ENCODE measurements around the gene SNED1. TPM values are rescaled to one million over a fixed set of nuclear protein-coding genes. Genes with fewer than 3 reads are reported as not detected.

SNED1 gene
- total RNA-seq, 1 donor from 2014 or later, result 25.2 TPM

DNA sequence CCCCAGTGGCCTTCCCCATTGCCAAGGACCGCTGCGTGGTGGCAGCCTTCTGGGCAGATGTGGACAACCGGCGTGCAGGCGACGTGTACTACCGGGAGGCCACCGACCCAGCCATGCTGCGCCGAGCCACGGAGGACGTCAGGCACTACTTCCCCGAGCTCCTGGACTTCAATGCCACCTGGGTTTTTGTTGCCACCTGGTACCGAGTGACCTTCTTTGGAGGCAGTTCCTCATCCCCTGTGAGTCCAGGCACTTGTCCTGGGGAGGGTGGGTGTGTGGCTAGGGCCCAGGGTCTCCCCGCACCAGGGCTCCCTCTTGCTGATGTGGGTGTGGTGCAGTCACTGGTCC lies 31.9 kb downstream of the SNED1 start:
- no peak for DNase-seq

DNA sequence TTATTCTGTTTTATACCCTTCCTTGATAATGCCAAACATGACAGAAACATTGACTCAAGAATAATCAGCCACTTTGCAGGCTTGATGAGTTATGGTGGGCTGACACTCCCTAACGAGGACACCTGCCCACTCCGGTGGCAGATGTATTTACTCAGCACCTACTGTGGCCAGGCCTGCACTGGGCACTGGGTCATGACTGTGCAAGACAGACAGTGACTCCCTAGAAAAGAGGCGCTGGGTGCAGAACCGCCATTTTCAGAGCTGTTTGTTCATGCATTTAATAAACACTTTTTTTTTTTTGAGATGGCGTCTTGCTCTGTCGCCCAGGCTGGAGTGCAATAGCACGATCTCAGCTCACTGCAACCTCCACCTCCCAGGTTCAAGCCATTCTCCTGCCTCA lies 32.5 kb downstream of the SNED1 start:
- DNase-seq, result no peak

DNA sequence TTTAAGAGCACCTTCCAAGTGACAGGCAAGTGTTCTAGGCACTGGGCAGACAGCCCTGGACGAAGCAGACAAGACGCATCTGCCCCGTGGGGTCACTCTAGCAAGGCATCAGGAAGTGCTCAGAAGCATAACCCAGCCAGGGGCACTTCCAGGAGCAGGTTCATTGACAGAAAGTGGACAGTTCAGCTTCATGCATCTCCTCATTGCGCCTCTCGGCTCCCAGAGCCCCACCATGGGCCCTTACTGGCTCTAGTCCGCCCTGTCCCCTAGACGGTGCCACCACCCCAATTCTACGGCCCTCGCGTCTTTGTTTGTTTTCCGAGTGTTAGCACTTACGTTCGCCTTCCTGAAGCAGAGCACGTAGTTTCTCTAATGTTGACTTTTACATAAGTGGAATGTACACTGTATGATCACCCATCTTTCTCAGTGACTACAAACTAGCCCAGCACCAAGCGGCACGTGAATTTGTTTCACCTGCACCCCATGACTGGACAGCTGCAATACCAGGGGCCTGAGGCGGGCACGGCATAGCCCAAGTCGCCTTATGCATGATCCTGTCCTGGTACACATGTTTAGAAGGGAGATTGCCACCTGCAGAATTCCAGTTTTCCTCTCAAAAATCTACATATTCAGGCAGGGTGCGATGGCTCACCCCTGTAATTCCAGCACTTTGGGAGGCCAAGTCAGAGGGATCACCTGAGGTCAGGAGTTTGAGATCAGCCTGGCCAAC lies 33.2 kb downstream of the SNED1 start:
- DNase-seq, result no peak

DNA sequence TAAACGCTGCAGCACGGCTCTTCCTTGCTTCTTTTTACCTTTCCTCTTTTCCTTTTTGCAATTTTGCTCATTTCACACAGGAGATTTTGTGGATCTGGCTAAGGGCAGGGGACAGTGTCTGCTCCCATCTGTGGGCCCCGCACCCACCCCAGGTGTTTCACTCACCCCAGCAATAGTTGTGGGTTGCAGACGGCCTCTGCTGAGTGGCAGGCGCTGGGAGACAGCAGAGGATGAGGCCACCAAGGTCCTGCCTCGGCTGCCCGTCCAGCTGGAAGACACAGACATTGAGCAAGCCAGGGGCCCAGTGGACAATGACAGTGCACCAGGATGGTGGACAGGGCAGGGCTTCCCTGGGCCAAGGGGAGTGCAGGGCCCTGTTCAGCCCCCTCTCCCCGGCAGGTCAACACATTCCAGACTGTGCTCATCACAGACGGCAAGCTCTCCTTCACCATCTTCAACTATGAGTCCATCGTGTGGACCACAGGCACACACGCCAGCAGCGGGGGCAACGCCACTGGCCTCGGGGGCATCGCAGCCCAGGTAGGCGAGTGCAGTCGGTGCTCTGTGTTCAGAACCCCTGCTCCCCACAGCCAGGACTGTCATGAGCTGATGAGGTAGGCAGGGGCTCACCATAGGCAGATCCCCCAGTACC lies 35.0 kb downstream of the SNED1 start:
- no peak for DNase-seq

DNA sequence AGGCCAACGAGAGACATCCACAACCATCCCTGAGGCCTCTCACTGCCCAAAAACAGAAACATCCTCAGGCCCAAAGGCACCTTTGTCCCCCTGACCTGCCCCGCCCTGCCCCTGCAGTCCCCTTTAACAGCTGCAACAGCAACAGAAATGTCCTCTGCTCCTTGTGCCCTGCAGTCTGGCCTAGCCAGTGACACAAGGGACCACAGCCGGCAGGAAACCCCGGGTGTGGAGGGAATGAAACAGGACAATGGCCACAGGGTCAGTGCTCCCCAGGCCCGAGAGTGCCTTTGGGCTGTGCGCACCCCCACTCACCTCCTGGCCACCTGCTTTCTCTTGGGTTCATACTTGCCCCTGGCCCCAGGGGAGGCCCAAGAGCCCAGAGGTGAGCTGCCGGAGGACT lies 35.6 kb downstream of the SNED1 start:
- DNase-seq, result no peak

DNA sequence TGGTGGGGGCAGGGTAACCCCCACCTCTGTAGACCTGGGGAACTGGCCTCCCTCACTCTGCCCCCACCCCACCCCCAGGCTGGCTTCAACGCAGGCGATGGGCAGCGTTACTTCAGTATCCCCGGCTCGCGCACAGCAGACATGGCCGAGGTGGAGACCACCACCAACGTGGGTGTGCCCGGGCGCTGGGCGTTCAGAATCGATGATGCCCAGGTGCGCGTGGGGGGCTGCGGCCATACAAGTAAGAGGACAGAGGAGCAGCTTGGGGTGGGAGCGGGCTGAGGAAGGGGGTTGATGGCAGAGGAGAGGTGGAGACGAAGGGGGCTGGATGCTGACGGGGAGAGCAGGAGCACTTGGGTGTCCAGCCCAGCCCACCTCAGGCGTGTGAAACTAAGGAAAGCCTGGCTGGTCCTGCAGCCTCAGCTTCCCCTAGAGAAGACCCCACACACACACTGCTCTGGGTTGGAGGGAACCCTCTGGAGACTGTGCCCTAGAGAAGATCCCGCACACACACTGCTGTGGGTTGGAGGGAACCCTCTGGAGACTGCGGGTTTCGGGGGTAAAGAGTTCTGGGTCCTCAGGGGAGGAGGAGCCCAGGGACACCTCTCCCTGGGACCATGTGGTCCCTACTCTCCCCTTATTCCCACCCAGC lies 36.2 kb downstream of the SNED1 start:
- DNase-seq, result no peak

DNA sequence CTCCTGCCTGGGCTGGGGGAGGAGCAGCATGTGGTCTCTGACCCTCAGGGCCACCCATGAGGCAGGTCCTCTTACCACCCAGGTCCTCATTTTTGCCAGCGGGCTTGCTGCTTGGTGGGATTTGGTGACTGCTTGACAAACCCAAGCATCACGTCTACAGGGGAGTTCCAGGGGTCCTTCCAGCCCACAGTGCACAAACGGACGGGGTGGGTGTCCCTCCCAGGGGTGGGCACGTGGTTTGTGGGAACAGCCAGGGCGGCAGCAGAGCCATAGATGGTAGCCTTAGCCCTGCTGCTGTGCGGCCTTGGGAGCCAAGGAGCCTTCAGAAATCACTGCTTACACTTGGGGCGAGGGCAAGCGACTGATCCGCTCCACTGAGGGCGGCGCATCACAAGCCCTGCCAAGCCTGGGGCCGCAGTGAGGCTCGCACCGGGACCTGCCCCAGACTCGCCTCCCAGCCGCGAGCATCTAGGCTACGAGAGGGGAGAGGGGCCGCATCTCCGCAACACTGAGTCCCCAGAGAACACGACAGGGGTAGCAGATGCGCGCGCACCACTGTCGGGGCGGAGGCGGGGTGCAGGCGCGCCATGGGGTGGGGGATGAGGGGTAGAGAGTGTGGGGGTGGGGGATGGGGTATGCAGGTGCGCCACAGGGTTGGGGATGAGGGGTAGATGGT lies 36.9 kb downstream of the SNED1 start:
- no peak for DNase-seq

DNA sequence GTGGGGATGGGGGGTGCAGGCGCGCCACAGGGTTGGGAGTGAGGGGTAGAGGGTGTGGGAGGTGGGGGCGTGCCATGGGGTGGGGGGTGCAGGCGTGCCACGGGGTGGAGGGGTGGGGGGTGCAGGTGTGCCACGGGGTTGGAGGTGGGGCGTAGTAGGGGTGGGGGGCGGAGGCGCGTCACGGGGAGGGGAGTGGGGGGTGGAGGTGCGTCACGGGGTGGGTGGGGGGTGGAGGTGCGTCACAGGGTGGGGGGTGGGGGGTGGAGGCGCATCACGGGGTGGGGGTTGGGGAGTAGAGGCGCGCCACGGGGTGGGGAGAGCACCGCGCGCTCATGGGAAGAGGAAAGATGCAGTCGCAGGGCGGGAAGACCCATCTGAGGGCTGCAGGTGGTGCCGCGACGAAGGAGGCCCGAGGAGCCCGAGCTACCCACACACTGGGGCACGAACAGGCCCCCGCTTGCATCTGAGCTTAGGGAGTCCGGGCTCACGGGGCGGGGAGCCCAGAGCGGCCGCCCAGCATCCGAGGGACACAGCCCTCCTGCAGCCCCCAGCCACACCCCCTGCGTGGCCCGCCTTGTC lies 37.5 kb downstream of the SNED1 start:
- peak; percentile 7 for DNase-seq

DNA sequence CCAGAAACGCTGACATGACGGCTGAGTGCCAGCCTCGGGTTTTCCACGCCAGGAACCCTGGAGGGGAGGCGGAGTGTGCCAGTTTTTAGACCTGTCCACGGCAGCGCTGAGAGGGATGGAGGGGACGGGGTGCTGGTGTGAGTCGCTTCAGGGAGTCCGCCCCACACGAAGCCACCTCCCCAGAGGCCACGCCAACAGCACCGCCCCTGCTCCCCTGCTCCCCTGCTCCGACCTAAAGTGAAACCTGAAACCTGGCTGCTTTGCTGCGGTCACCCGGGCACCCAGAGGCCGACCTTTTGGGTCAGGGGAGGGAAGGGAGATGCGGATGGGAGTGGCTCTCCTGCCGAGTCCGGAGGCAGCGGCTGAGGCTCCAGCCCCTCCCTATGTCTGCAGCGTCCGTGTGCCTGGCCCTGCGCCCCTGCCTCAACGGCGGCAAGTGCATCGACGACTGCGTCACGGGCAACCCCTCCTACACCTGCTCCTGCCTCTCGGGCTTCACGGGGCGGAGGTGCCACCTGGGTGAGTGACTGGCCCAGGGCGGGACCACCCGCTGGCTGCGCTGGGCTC lies 38.1 kb downstream of the SNED1 start:
- peak; percentile 7 for DNase-seq

DNA sequence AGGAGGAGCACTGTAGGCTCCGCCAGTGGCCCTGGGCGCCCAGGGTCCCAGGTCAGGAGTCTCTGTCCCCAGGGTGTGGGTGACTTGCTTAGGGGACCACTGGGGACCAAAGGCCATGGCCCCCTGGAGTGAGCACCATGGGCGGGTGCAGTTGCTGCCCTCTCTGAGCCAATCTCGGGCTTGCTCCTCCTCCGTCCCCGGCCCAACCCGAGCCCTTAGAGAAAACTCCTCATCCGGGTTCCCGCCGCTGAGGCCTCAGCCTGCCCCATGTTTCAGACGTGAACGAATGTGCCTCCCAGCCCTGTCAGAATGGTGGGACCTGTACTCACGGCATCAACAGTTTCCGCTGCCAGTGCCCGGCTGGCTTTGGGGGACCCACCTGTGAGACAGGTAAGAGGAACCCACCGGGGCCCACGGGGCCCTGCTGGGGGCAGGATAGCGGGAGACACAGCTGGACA lies 38.6 kb downstream of the SNED1 start:
- DNase-seq, result no peak

DNA sequence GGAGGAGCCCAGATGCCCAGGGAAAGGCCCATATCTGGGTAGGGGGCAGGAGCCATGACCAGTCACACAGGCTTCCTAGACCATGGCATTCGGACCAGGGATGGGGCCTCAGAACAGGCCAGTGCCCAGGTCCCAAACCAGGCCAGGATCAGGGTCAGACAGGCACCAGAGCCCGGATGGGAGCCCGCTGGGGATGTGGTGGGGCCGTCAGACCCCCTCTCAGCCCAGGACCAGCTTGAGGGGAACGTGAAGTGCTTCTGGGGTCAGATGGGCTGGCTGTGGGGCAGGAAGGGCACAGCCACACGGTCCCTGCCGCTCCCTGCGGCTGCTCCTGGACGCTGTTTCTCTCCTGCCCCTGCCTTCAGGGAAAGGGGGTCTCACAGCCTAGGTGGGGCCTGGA lies 39.1 kb downstream of the SNED1 start:
- no peak for DNase-seq

DNA sequence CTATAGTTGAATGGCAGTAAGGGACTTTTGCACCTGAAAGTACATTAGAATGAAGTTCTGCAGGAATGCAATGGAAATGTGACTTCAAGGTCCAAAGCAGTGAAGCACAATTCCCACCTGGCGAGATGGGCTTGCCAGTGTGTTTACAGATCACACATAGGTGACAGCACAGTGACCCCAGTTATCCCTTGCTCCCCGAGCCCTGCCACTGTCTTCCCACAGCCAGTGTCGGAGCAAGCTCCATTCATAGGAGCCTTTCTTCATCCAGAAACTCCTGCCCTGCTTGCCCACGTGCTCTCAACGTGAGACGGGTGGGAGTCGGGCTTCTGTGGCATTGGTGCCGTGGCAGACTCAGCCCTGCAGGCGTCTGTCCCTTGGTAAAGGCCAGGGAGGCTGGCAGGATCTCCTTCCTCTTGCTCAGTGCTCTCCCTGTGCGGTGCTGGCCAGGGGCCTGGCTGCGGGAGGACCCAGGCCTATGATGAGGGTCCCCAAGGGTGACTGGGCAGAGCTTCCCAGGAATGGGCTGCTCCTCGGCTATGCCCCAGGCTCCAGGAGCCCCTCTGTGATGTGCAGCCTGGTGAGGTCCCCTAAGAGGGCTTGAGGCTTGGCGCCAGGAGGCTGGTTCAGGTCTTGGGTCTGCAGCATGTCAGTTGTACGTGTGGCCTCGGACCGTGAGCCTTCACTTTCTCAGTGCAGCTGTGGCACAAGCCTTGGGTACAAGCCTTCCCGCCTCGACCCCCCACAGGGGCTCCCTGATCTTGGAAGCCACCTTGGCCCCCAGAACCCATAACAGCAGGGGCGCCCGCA lies 40.2 kb downstream of the SNED1 start:
- no peak for DNase-seq

DNA sequence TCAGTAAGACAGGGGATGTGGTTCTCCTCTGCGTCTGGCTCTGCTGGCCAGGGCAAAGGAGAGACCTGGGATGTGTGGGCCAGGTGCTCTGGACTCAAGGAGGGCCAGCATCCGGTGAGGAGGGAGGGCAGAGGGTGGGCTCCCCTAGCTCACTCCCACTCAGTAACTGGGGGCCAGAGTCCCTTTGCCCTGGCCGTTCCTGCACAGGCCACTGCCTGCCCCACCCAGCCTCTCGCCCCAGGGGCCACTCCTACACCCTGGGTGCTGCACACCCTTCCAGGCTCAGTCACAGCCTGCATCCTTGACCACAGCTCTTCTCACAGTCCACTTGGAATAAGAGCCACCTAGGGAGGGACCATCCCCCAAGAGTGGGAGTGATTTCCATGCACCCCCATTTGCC lies 41.0 kb downstream of the SNED1 start:
- DNase-seq, result no peak

DNA sequence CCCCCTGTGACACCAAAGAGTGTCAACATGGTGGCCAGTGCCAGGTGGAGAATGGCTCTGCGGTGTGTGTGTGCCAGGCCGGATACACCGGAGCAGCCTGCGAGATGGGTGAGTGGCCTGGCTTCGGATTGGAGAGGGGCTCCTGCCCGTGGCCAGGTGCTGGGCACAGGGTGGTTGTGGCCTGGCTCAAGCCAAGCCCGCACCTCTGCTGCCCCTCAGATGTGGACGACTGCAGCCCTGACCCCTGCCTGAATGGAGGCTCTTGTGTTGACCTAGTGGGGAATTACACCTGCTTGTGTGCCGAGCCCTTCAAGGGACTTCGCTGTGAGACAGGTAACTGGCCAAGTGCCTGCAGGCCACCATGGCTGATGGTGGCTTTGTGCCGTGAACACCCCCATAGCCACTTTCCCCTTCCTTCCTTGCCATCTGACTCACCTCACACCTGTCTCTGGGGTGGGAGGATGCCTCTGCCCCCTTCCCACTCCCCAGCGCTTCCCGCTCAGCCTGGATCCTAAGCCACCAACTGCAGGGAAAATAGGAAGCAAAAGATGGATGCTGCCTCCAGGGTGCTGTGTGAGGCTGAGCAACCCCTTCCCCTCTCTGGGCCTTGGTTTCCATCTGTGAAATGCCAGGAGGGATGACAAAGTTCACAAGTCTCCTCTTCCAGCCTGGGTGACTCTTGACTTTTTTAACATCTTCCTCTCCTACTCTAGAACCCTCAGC lies 41.8 kb downstream of the SNED1 start:
- DNase-seq, result no peak

DNA sequence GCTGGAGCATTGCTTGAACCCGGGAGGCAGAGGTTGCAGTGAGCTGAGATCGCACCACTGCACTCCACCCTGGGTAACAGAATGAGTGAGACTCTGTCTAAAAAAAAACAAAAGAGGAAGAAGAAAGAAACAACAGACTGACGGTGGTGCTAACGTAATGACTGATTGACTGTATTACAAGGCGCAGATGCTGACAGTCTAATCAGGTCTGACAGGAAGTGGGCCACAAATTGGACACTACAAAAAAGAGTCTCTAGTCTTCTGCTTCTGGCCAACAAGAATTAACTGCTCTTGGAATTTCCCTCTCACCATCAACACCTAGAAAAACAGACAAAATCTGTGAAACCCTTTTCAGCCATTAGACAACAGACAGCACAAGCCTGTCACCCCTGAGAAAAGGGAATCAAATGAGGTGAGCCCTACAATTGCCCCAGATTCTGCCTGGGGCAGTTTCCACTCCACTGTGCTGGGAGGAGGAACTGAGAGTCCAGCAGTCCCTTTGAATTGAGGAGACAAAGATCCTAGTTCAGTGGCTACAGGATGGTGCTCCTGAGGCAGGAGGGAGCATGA lies 43.3 kb downstream of the SNED1 start:
- DNase-seq, result no peak

DNA sequence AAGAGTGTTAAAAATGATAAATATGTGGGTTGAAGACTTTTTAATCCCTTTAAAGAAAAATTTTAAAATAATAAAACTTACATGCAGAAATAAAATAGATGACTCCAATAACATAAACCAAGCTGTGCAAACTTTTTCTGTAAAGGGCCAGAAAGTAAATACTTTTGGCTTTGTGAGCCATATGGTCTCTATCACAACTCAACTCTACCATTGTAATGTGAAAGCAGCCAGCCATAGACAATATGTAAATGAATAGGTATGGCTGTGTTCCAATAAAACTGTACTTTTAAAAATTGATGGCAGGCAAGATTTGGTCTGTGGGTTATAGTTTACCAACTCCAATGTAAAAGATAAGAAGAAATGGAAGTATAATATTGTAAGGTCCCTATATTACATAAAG lies 45.2 kb downstream of the SNED1 start:
- DNase-seq, result no peak

DNA sequence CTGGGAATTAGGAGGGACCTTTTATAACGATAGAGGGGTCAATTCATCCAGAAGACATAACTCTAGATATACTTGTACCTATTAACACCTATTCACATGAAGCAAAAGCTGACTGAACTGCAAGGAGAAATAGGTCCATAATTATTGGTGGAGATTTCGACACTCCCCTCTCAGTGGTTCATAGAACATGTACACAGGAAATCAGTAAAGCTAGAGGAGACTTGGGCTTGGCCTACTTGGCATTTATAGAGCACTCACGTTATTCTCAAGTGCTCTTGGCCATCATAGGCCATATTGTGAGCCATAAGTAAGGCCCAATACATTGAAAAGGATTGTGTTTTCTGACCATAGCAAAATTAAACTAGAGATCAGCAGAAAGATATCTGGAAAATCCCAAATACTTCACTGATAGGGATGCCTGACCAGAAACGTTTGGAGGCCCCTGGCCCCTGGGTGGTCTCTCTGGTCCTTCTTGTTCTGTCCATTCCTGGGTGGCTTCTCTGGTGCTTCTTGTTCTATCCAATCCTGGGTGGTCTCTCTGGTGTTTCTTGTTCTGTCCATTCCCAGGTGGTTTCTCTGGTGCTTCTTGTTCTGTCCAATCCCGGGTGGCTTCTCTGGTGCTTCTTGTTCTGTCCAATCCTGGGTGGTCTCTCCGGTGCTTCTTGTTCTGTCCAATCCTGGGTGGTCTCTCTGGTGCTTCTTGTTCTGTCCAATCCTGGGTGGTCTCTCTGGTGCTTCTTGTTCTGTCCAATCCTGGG lies 49.0 kb downstream of the SNED1 start:
- no peak for DNase-seq

DNA sequence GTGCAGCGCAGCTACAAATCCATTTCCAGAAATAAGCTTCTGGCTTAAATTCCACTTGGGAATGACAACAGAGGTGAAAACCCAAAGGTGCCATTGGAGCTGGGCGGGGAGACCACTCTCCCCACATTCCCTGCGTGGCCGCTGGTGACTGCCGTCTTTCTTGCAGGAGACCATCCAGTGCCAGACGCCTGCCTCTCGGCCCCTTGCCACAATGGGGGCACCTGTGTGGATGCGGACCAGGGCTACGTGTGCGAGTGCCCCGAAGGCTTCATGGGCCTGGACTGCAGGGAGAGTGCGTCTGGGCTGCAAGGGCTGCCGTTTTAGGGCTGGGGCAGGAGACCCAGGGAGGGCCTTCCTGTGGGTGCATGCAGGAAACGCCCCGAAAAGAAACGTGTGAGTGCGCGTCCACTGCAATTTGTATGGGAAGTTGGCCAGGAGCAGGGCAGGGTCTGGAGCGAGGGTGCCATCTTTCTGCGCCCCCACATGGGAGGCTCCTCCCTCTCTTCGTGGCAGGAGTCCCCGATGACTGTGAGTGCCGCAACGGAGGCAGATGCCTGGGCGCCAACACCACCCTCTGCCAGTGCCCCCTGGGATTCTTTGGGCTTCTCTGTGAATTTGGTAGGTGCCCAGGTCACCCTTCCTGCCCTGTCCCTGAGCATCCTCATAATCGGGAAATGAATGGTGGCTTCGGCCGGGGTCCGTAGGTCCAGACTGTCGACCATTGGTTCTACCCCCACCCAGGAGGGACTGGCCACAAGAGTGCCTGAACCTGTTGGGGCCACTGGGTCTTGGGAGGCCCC lies 49.9 kb downstream of the SNED1 start:
- no peak for DNase-seq

DNA sequence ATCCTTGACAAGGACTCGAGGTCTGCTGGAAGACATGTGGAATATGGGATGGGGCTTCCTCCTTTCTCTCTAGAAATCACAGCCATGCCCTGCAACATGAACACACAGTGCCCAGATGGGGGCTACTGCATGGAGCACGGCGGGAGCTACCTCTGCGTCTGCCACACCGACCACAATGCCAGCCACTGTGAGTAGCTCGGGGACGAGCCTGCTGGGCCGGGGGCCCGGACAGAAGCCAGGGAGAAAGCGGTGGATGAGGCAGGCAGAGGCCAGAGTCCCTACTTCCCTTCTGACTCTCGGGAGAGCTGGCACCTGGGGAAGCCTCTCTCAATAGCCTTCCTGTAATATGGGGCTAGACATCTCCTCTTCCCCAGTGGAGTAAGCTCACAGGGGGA lies 50.5 kb downstream of the SNED1 start:
- no peak for DNase-seq
